Right lobe of liver (tissue), 6 donors: ENCODE data around the gene SAMD4A. TPM values are rescaled to one million over a fixed set of nuclear protein-coding genes. Genes with fewer than 3 reads are reported as not detected.

Experiments
- ATAC-seq, 4 donors: fragments of 200-7000 bp; cut with Tn5 transposase; one replicate each; pipeline ENCODE4 v1.9.1; 2020; ENCODE audit warnings: mild to moderate bottlenecking in 4 of 4, moderate library complexity in 4 of 4
- DNase-seq, 3 donors: peaks; one replicate each; pipeline ENCODE4 v3.0.0-alpha.2; 2020
- H3K27ac ChIP-seq, 3 donors: fragments of 200-600 bp; one replicate each; pipeline ENCODE4 v1.8.0; 2022
- H3K27me3 ChIP-seq, 2 donors: fragments of 200-600 bp; one replicate each; pipeline ENCODE4 v1.8.0; 2022
- H3K36me3 ChIP-seq, 4 donors: fragments of 200-600 bp; sonication (generic) in 1 of 4; one replicate each; pipeline versions ENCODE4 v1.5.1 to v1.8.0; 2017 to 2022; ENCODE audit warnings: control low read depth in 1 of 4
- H3K4me1 ChIP-seq, 4 donors: fragments of 200-600 bp; sonication (generic) in 1 of 4; one replicate each; pipeline versions ENCODE4 v1.5.1 to v1.8.0; 2017 to 2022; ENCODE audit warnings: control low read depth in 1 of 4
- H3K4me3 ChIP-seq, 3 donors: fragments of 200-600 bp; one replicate each; pipeline ENCODE4 v1.8.0; 2022
- H3K9me3 ChIP-seq, 4 donors: fragments of 200-600 bp; sonication (generic) in 1 of 4; one replicate each; pipeline versions ENCODE4 v1.5.1 to v1.8.0; 2017 to 2022; ENCODE audit warnings: control low read depth in 1 of 4
- CTCF ChIP-seq, 4 donors: fragments of 200-600 bp in 3 of 4; fragments of 450-650 bp in 1 of 4; IDR thresholded peaks; one replicate each; pipeline versions ENCODE4 v1.5.1 to v1.8.0; 2016 to 2022; ENCODE audit warnings: antibody characterized with exemption in 4 of 4, mild to moderate bottlenecking in 2 of 4
- POLR2A ChIP-seq: fragments of 450-650 bp; IDR thresholded peaks from one replicate; pipeline ENCODE4 v1.6.1; 2017; ENCODE audit warnings: antibody characterized with exemption, mild to moderate bottlenecking
- WGBS: methylation state at CpG from one replicate; pipeline ENCODE4 v1.1.6; 2018; ENCODE audit warnings: low coverage, low lambda C conversion rate; ENCODE audit not compliant: insufficient coverage; ENCODE audit errors: missing lambda C conversion rate; 5-methylcytosine and 5-hydroxymethylcytosine counted together
- intact Hi-C, 2 donors: fragments of 100-400 bp; cut with DNase I; formaldehyde crosslinking; loops; one replicate each; pipeline versions ENCODE4 v1.11.2 to v1.14.1; 2022
- total RNA-seq, 6 experiments: library from RNA; depleted of rRNA in 2 of 6; stranded (reverse); fragments of >200 nt in 2 of 6; fragmentation: NEBNext Ultra II Directional in 3 of 6; extraction: Animal tissue kit (Norgen Biotek cat#: 25700) in 3 of 6; gene quantifications; one replicate each; pipeline versions ENCODE4 v1.1.0 to v1.2.4, GENCODE V29; 2016 to 2023
- donor health status: DM: no; HTN: yes; CAD: no.
- donor health status: DM: no; HTN: no; CAD: no.
- donor health status: DM: no; HTN: no; CAD: no.
- donor health status: DM: no; HTN: yes; CAD: no.
- donor health status: DM: no; HTN: yes; CAD: no.

Gene SAMD4A
- total RNA-seq, 6 experiments from 2014 or later = 16.7 to 31.9 (median 21.1) TPM

GRCh38 chr14:54785136-54785777 lies 218.3 kb downstream of the SAMD4A start:
- TF ChIP-seq CTCF (IDR thresholded peaks at IDR 0.05) (no peak), POLR2A (no peak)
- Histone ChIP-seq H3K36me3 (peaks cover 0 to 16% (median 0%) of the 10 kb centered on the region in 4 donors), H3K4me1 (peaks cover 0 to 51% (median 13%) of the 10 kb centered on the region in 4 donors), H3K4me3 (peak overlapping the region in 1 of 3 donors; percentile 31), H3K9me3 (no peaks in the 10 kb centered on the region), H3K27ac (peak overlapping the region; percentile 52 to 92 (median 81)), H3K27me3 (no peaks in the 10 kb centered on the region)
- ATAC-seq (peak; percentile 6 to 32 (median 10)), DNase-seq (peak in 1 of 3 donors; percentile 62)
- 100% methylated on average over 2 of the region's 8 CpGs for WGBS
- intact Hi-C loops = no loop called here

- ATAC-seq (no peak), DNase-seq (peak in 1 of 3 donors; percentile 21)
- Histone ChIP-seq H3K27me3 (no peaks in the 10 kb centered on the region), H3K9me3 (no peaks in the 10 kb centered on the region), H3K4me1 (peaks cover 0 to 56% (median 13%) of the 10 kb centered on the region in 4 donors), H3K36me3 (peaks cover 0 to 19% (median 0%) of the 10 kb centered on the region in 4 donors), H3K27ac (peak overlapping the region in 2 of 3 donors; percentile 81 to 92), H3K4me3 (no peak overlapping the region)
- TF ChIP-seq POLR2A (no peak), CTCF (IDR thresholded peaks at IDR 0.05) (no peak)
- 95% methylated on average over 2 of the region's 5 CpGs for WGBS
- intact Hi-C loops = no loop called here
Measured at GRCh38 chr14:54785778-54786770, 219.1 kb downstream of the SAMD4A start.

DNA sequence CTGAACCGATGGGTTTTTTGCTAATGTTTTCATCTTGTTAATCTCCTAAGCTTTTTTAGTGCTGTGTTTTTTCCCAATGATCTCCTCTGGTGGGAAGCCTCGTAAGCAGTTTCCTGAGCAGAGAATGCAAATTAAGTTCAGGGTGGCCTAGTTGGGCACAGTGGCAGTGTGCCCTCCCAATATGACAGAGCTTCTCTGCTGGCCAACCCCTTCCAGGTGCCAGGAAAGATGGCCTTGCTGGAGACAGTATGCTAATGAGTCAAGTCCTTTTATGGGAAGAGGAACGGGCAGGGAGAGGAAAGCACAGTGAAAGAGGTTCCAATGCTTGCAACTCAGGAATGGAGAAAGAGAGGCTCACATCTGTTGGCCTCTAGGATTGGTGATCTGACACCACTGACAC lies 219.9 kb downstream of the SAMD4A start:
- peaks cover 0 to 57% (median 13%) of the 10 kb centered on the region in 4 donors for H3K4me1 ChIP-seq
- no peak overlapping the region for H3K27ac ChIP-seq
- no peaks in the 10 kb centered on the region for H3K27me3 ChIP-seq
- H3K9me3 ChIP-seq = no peaks in the 10 kb centered on the region
- no peak for TF ChIP-seq CTCF (IDR thresholded peaks at IDR 0.05)
- no peak for TF ChIP-seq POLR2A
- WGBS = 52% methylated on average over 3 of the region's 3 CpGs
- no peak overlapping the region for H3K4me3 ChIP-seq
- intact Hi-C loops = no loop called here
- DNase-seq = peak in 1 of 3 donors; percentile 40
- ATAC-seq = no peak
- peaks cover 0 to 21% (median 0%) of the 10 kb centered on the region in 4 donors for H3K36me3 ChIP-seq

DNA sequence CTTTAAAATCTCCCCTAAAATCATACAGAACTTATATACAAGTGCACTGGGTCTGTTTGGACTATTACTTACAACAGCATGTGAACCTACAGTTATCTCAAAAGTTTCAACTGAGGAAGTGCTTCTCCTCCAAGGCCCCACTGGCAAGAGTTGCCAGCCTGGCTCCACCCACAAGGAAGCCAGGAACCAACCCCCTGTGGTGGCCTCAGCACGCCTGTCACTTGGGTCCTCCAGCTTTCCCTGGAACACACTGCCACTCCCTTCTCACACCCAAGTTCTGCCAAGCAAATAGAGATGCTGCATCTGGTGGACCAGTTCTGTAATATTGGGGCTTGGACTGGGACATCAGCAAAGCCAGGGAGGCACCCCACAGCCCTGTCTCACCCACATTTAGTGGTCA lies 220.3 kb downstream of the SAMD4A start:
- Histone ChIP-seq H3K9me3 (no peaks in the 10 kb centered on the region), H3K4me3 (no peak overlapping the region), H3K27ac (no peak overlapping the region), H3K27me3 (no peaks in the 10 kb centered on the region), H3K36me3 (peaks cover 0 to 21% (median 0%) of the 10 kb centered on the region in 4 donors), H3K4me1 (peaks cover 0 to 52% (median 13%) of the 10 kb centered on the region in 4 donors)
- TF ChIP-seq POLR2A = no peak
- TF ChIP-seq CTCF (IDR thresholded peaks at IDR 0.05) = no peak
- intact Hi-C loops = no loop called here
- WGBS = 100% methylated on average over 1 of the region's 1 CpG
- peak in 1 of 3 donors; percentile 37 for DNase-seq
- ATAC-seq = no peak
